CD14-positive monocyte (primary cell): Measurements from ENCODE around the gene SLC25A23. TPM values are rescaled to one million over a fixed set of nuclear protein-coding genes. Genes with fewer than 3 reads are reported as not detected.
"Not testable (repeated sequence)": the region's sequence is repeated elsewhere in the genome, so short reads cannot be mapped to it uniquely, and the experiment has no call there.

Source experiments
- DNase-seq, 3 donors: peaks; one replicate each; pipeline ENCODE4 v3.0.0-alpha.2; 2011 to 2022
- H2AFZ ChIP-seq: 2 replicates; pipeline ENCODE4 v1.6.0; 2012; ENCODE audit warnings: mild to moderate bottlenecking, low read depth, low read length, inconsistent platforms; ENCODE audit not compliant: insufficient read depth, poor library complexity, severe bottlenecking
- H3K27ac ChIP-seq, 2 donors: 1 replicate in 1 of 2; 2 replicates in 1 of 2; pipeline ENCODE4 v1.5.1; 2012 to 2013; ENCODE audit warnings: low read length in 2 of 2, control low read depth in 1 of 2, inconsistent platforms in 1 of 2, low read depth in 1 of 2, mild to moderate bottlenecking in 1 of 2
- H3K27me3 ChIP-seq, 2 donors: one replicate each; pipeline versions ENCODE4 v1.6.0 to v1.6.1; 2011 to 2013; ENCODE audit warnings: low read length in 2 of 2; ENCODE audit not compliant: control insufficient read depth in 2 of 2, insufficient read depth in 2 of 2
- H3K36me3 ChIP-seq, 2 donors: replicated peaks in 1 of 2; 1 replicate in 1 of 2; 2 replicates in 1 of 2; pipeline versions ENCODE4 v1.5.1 to v1.6.1; 2012 to 2013; ENCODE audit warnings: low read length in 2 of 2, control low read depth in 1 of 2, inconsistent platforms in 1 of 2, mild to moderate bottlenecking in 1 of 2; ENCODE audit not compliant: insufficient read depth in 2 of 2, control insufficient read depth in 1 of 2
- H3K4me1 ChIP-seq, 2 donors: 1 replicate in 1 of 2; 2 replicates in 1 of 2; pipeline versions ENCODE4 v1.5.1 to v1.6.1; 2012 to 2013; ENCODE audit warnings: low read length in 2 of 2, control low read depth in 1 of 2, inconsistent platforms in 1 of 2, mild to moderate bottlenecking in 1 of 2, moderate library complexity in 1 of 2; ENCODE audit not compliant: insufficient read depth in 2 of 2, control insufficient read depth in 1 of 2
- H3K4me2 ChIP-seq: replicated peaks from 2 replicates; pipeline ENCODE3; 2012; ENCODE audit warnings: low read length, moderate library complexity, mild to moderate bottlenecking; ENCODE audit not compliant: poor library complexity, severe bottlenecking; ENCODE audit errors: extremely low read depth
- H3K4me3 ChIP-seq, 3 experiments: fragments of 200-600 bp in 1 of 3; sonication (generic) in 1 of 3; replicated peaks in 1 of 3; 1 replicate in 2 of 3; 2 replicates in 1 of 3; pipeline ENCODE4 v1.5.1; 2011 to 2013; ENCODE audit warnings: low read length in 3 of 3, mild to moderate bottlenecking in 3 of 3, control low read depth in 2 of 3, low read depth in 2 of 3, inconsistent platforms in 1 of 3, moderate library complexity in 1 of 3
- H3K79me2 ChIP-seq: 2 replicates; pipeline ENCODE4 v1.6.0; 2012; ENCODE audit warnings: mild to moderate bottlenecking, control low read depth, inconsistent platforms, low read length, moderate library complexity; ENCODE audit not compliant: insufficient read depth
- H3K9ac ChIP-seq: 2 replicates; pipeline ENCODE4 v1.6.0; 2017; ENCODE audit warnings: low read length, mild to moderate bottlenecking; ENCODE audit not compliant: insufficient read depth, poor library complexity, severe bottlenecking
- H3K9me3 ChIP-seq, 2 donors: replicated peaks in 1 of 2; 1 replicate in 1 of 2; 2 replicates in 1 of 2; pipeline versions ENCODE4 v1.5.1 to v1.6.1; 2012 to 2013; ENCODE audit warnings: low read length in 2 of 2, control low read depth in 1 of 2; ENCODE audit not compliant: control insufficient read depth in 1 of 2, insufficient read depth in 1 of 2
- H4K20me1 ChIP-seq: 2 replicates; pipeline ENCODE4 v1.6.0; 2012; ENCODE audit warnings: mild to moderate bottlenecking, low read length, control low read depth, moderate library complexity; ENCODE audit not compliant: insufficient read depth
- H3K27ac Mint-ChIP-seq, 7 donors: one replicate each; pipeline ENCODE4 v1.8.0; 2020; ENCODE audit warnings: mild to moderate bottlenecking in 7 of 7, mixed read lengths in 7 of 7, moderate library complexity in 6 of 7, inconsistent platforms in 2 of 7
- H3K27me3 Mint-ChIP-seq, 3 donors: one replicate each; pipeline ENCODE4 v1.8.0; 2021 to 2022; ENCODE audit warnings: low read depth in 3 of 3, mild to moderate bottlenecking in 3 of 3, mixed read lengths in 3 of 3, moderate library complexity in 3 of 3, inconsistent platforms in 1 of 3
- H3K36me3 Mint-ChIP-seq, 2 donors: one replicate each; pipeline ENCODE4 v1.8.0; 2020; ENCODE audit warnings: mixed read lengths in 2 of 2, inconsistent platforms in 1 of 2, mild to moderate bottlenecking in 1 of 2
- H3K4me1 Mint-ChIP-seq: one replicate; pipeline ENCODE4 v1.8.0; 2020; ENCODE audit warnings: mild to moderate bottlenecking, mixed read lengths
- H3K4me3 Mint-ChIP-seq, 2 donors: one replicate each; pipeline ENCODE4 v1.8.0; 2020; ENCODE audit warnings: mild to moderate bottlenecking in 2 of 2, mixed read lengths in 2 of 2, moderate library complexity in 1 of 2
- H3K9me3 Mint-ChIP-seq, 7 donors: one replicate each; pipeline ENCODE4 v1.8.0; 2020 to 2022; ENCODE audit warnings: mixed read lengths in 7 of 7, mild to moderate bottlenecking in 6 of 7, moderate library complexity in 6 of 7, inconsistent platforms in 2 of 7
- WGBS: methylation state at CpG from one replicate; pipeline ENCODE4 v1.1.5; 2013; ENCODE audit warnings: missing lambda C conversion rate; ENCODE audit not compliant: insufficient coverage; 5-methylcytosine and 5-hydroxymethylcytosine counted together
- intact Hi-C, 2 donors: fragments of 100-400 bp; cut with micrococcal nuclease; formaldehyde crosslinking; loops; one replicate each; pipeline versions ENCODE4 v1.15.0 to v1.15.1; 2023
- polyA minus RNA-seq: library from RNA; depleted of rRNA, polyadenylated mRNA; stranded (reverse); fragments of >200 nt; gene quantifications from 2 replicates; pipeline ENCODE4 v1.2.3, GENCODE V29; 2012
- polyA plus RNA-seq, 3 donors: library from polyadenylated mRNA; depleted of rRNA in 1 of 3; unstranded in 2 of 3; stranded (reverse) in 1 of 3; fragments of 300-500 nt in 2 of 3; fragments of >200 nt in 1 of 3; fragmentation: Illumina TruSeq in 2 of 3; gene quantifications; 1 replicate in 2 of 3; 2 replicates in 1 of 3; pipeline ENCODE4 v1.2.3, GENCODE V29; 2012 to 2021
- total RNA-seq, 12 experiments: library from RNA in 1 of 12; stranded (reverse) in 1 of 12; fragments of 120-200 nt in 1 of 12; gene quantifications; one replicate each; pipeline ENCODE4 v1.2.4 and lab custom pipeline; 2013 to 2026; ENCODE audit warnings: mixed read lengths in 6 of 12, inconsistent platforms in 1 of 12
- TF ChIP-seq, protein P1 (sequence below): fragments of 200-600 bp; IDR thresholded peaks from one replicate; pipeline ENCODE4 v1.8.0; 2022; ENCODE audit warnings: antibody characterized with exemption, mild to moderate bottlenecking

SLC25A23 gene
- total RNA-seq (2013): 0.40 TPM
- polyA plus RNA-seq: under 1 TPM in 2 of 3 donors, not detected in 1; 0.11 to 0.15 TPM
- 0.28 and 0.40 TPM in 2 replicates for polyA minus RNA-seq
- 0 to 1.9 (median 0.25) reads per million in 11 experiments for total RNA-seq (lab: John Stamatoyannopoulos, UW)

DNA sequence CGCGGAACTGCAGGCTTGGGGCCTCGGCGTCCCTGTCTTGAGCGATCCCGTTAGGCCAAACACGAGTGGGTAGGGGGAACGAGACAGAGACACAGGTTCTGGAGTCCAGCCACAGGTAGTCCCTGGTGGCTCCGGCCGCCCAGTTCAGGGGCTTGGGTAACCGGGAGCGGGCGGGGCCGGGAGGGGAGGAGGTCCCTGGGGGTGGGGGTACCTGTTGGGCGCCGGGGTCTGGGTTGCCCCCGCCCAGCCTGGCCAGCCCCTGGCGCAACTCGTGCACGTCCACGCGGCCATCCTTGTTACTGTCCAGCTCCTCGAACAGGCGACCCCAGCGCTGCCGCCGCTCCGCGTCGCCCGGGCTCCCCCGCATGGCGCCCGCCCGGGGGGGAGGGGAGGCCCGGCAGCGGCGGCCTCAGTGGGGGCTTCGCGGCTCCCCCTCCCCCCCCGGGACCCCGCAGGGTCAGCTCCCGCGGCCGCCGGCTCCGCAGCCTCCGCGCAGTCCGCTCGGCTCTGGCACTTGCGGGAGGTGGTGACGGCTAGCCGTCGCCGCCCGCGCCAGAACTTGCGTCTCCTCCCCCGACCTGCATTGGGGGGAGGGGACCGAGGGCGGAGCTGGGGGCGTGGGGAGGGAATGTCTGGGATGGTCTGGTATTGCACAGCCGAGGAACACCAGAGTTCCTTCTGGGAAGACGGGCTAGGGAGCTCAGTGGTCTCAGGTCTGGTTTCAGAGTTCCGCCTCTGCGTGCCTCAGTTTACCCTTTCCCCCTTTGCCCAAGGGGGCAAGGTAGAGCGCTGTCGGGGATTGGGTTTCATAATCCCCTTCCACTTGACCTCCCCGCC, at the start of gene SLC25A23:
SLC25A23 (minus strand) TSS at position 531 of the 837 bp plus-strand sequence; CDS start at position 367, 164 bp downstream.
- H3K4me2 ChIP-seq: peak within 1 kb of the TSS; percentile 94
- Mint-ChIP-seq H3K4me3 (peak within 1 kb of the TSS; percentile 92 to 98), H3K4me1 (peaks cover 14% of the 10 kb centered on the region), H3K27me3 (peaks cover 26 to 44% (median 38%) of the 10 kb centered on the region in 3 donors), H3K9me3 (peaks cover 3 to 27% (median 16%) of the 10 kb centered on the region in 7 donors), H3K27ac (peak within 1 kb of the TSS in 5 of 7 donors; percentile 24 to 79 (median 59)), H3K36me3 (peaks cover 0 to 6% of the 10 kb centered on the region in 2 donors)
- H3K4me1 ChIP-seq: peaks cover 15 to 28% of the 10 kb centered on the region in 2 donors
- no peaks in the 10 kb centered on the region for H3K36me3 ChIP-seq
- H3K4me3 ChIP-seq: peak within 1 kb of the TSS; percentile 39 to 87 (median 79)
- TF ChIP-seq, protein P1, sequence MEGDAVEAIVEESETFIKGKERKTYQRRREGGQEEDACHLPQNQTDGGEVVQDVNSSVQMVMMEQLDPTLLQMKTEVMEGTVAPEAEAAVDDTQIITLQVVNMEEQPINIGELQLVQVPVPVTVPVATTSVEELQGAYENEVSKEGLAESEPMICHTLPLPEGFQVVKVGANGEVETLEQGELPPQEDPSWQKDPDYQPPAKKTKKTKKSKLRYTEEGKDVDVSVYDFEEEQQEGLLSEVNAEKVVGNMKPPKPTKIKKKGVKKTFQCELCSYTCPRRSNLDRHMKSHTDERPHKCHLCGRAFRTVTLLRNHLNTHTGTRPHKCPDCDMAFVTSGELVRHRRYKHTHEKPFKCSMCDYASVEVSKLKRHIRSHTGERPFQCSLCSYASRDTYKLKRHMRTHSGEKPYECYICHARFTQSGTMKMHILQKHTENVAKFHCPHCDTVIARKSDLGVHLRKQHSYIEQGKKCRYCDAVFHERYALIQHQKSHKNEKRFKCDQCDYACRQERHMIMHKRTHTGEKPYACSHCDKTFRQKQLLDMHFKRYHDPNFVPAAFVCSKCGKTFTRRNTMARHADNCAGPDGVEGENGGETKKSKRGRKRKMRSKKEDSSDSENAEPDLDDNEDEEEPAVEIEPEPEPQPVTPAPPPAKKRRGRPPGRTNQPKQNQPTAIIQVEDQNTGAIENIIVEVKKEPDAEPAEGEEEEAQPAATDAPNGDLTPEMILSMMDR: no peak
- no peaks in the 10 kb centered on the region for H4K20me1 ChIP-seq
- peak within 1 kb of the TSS; percentile 88 for H2AFZ ChIP-seq
- peaks cover 6 to 15% of the 10 kb centered on the region in 2 donors for H3K9me3 ChIP-seq
- peak within 1 kb of the TSS in 1 of 2 donors; percentile 43 for H3K27ac ChIP-seq
- intact Hi-C loops: no loop called here
- H3K79me2 ChIP-seq: no peaks in the 10 kb centered on the region
- peak within 1 kb of the TSS; percentile 61 for H3K9ac ChIP-seq
- DNase-seq: no peak
- H3K27me3 ChIP-seq: peaks cover 0 to 26% of the 10 kb centered on the region in 2 donors
- WGBS: 5% methylated on average over 61 of the region's 70 CpGs

DNA sequence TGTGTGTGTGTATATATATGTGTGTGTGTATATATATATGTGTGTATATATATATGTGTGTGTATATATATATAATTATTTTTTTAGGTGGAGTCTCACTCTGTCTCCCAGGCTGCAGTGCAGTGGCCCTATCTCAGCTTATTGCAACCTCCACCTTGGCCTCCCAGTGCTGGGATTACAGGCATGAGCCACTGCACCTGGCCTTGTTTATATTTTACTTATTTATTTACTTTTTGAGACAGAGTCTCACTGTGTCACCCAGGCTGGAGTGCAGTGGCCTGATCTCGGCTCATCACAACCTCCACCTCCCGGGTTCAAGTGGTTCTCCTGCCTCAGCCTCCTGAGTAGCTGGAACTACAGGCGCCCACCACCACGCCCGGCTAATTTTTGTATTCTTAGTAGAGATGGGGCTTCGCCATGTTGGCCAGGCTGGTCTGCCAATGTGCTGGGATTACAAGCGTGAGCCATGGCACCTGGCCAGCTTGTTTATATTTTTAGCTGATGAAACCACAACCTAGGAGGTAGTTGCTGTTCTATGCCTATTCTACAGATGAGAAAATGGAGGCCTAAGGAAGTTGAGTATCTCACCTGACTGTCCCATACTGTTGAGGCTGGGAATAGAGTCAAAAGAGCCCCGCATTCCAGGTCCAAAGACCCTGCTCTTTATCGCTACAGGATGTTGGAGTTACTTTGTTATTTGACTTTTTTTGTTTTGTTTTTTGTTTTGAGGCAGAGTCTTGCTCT, 48.6 kb upstream of the SLC25A23 start:
- H3K27me3 ChIP-seq, H3K27ac ChIP-seq, H3K4me3 Mint-ChIP-seq, H3K9ac ChIP-seq, H3K4me1 ChIP-seq, H4K20me1 ChIP-seq, H3K79me2 ChIP-seq, H3K4me3 ChIP-seq, H3K36me3 Mint-ChIP-seq, DNase-seq, H2AFZ ChIP-seq, H3K4me1 Mint-ChIP-seq, H3K36me3 ChIP-seq, H3K9me3 Mint-ChIP-seq, intact Hi-C loops, H3K9me3 ChIP-seq, H3K4me2 ChIP-seq: not testable (repeated sequence)
- Mint-ChIP-seq H3K27me3 (peaks cover 14 to 21% (median 18%) of the 10 kb centered on the region in 3 donors), H3K27ac (peak overlapping the region in 1 of 7 donors; percentile 30)
- 90% methylated on average over 9 of the region's 9 CpGs for WGBS
